GM20000 (cell line): ENCODE results near the gene TSHZ2.

ENCODE experiments used
- DNase-seq: peaks from one replicate; pipeline ENCODE4 v3.0.0; 2012; ENCODE audit warnings: low spot score
- TF ChIP-seq, protein P1 (sequence below): IDR thresholded peaks from 2 replicates; pipeline ENCODE4 v1.5.1; 2012; ENCODE audit warnings: mild to moderate bottlenecking, control low read depth; ENCODE audit errors: extremely low read depth, missing control alignments

TSHZ2 gene

DNA sequence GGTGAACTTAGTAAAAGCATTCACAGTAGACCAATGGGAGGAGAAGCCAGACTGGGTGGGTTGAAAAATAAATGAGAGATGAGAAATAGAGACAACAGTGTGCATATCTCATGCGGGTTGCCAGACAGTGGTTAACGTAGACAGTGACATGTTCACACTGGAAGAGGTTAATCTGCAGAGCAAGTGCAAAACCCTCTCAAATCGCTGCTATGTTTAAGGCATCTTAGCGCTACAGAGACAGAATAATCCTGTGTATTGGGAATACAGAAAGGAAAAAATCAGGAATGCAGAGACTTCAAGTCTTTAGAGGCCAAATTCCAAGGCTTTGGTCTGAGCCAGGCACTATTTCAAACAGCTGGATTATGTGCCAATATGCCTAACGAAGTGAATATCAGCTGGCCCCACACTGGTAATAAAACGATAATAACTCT is 107.1 kb downstream of the TSHZ2 start:
- DNase-seq, result no peak
- TF ChIP-seq, protein P1, sequence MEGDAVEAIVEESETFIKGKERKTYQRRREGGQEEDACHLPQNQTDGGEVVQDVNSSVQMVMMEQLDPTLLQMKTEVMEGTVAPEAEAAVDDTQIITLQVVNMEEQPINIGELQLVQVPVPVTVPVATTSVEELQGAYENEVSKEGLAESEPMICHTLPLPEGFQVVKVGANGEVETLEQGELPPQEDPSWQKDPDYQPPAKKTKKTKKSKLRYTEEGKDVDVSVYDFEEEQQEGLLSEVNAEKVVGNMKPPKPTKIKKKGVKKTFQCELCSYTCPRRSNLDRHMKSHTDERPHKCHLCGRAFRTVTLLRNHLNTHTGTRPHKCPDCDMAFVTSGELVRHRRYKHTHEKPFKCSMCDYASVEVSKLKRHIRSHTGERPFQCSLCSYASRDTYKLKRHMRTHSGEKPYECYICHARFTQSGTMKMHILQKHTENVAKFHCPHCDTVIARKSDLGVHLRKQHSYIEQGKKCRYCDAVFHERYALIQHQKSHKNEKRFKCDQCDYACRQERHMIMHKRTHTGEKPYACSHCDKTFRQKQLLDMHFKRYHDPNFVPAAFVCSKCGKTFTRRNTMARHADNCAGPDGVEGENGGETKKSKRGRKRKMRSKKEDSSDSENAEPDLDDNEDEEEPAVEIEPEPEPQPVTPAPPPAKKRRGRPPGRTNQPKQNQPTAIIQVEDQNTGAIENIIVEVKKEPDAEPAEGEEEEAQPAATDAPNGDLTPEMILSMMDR, result no peak

DNA sequence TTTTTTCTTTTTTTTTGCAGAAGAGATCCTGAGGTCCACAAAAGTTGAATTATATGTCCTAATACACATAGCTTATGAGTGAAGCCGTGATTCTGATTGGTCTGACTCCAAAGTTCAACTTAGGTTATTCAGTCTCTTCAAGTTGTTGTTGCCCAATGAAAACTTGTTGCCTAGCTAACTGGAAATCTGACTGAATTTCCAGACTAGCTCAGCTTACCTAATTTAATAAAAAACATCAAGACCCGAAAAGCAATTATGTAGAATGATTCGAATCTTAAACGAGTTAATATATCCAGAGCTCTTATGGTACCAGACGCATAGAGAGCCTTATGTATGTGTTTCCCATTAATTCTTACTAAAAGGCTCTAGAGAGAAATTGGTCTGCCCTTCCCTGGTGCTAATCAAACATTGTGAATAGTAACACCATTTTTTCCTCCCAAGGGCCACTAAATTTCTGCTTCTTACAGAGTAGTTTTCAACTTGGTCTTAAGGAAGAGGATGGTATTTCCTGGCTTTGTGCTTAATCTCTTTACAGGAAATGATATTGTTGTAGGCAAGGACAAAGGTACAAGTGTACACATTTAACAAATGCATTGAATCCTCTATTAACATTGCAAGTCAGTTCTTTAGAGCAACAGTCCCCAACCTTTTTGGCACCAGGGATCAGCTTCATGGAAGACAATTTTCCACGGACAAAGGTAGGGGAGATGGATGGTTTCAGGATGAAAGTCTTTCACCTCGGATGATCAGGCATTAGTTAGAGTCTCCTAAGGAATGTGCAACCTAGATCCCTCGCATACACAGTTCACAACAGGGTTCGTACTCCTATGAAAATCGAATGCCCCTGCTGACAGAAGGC is 107.9 kb downstream of the TSHZ2 start:
- TF ChIP-seq, protein P1, result no peak
- no peak for DNase-seq

DNA sequence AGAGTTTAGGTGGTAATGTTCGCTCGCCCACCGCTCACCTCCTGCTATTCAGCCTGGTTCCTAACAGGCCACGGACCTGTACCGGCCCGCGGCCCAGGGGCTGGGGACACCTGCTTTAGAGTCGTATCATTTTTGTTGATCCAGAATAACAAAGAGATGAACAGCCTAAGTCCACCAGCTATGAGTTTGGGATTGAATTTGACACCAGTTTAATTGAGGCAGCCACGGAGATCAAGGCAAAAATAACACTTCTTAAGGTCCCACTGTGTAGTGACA is 108.5 kb downstream of the TSHZ2 start:
- TF ChIP-seq, protein P1, result no peak
- DNase-seq, result no peak

DNA sequence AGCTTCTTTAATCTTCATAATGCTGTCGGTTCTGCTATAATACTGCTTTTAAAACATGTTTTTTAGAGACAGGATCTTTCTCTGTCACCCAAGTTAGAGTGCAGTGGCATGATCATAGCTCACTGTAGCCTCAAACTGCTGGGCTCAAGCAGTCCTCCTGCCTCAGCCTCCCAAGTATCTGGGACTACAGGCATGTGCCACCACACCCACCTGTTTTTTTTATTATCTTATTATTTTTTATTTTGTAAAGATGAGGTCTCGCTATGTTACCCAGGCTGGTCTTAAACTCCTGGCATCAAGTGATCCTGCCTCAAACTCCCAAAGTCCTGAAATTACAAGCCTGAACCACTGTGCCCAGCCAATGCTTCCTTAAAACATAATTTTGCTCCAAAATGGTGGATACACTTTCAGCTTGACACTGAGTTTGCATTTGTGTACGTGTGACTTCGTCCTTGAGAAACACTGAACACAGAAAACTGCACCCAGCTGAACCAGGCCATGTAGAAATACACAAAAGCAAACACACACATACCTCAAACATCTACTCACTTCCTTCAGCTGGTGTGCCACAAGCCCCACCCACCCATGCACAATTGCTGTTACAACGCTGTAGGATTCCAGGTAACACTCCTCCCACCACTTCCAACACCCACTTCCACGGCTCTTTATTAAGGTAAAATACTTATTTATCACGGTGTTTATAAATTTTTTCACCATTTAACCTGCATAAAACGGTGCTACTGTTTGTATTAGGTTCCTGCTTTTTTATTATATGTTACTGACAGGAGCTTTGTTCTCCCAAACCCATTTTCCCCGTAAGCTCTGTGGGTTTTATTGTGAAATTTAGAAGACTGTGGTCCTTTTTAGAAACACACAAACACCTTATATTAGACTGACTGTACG is 109.1 kb downstream of the TSHZ2 start:
- TF ChIP-seq, protein P1, result no peak
- DNase-seq, result no peak

DNA sequence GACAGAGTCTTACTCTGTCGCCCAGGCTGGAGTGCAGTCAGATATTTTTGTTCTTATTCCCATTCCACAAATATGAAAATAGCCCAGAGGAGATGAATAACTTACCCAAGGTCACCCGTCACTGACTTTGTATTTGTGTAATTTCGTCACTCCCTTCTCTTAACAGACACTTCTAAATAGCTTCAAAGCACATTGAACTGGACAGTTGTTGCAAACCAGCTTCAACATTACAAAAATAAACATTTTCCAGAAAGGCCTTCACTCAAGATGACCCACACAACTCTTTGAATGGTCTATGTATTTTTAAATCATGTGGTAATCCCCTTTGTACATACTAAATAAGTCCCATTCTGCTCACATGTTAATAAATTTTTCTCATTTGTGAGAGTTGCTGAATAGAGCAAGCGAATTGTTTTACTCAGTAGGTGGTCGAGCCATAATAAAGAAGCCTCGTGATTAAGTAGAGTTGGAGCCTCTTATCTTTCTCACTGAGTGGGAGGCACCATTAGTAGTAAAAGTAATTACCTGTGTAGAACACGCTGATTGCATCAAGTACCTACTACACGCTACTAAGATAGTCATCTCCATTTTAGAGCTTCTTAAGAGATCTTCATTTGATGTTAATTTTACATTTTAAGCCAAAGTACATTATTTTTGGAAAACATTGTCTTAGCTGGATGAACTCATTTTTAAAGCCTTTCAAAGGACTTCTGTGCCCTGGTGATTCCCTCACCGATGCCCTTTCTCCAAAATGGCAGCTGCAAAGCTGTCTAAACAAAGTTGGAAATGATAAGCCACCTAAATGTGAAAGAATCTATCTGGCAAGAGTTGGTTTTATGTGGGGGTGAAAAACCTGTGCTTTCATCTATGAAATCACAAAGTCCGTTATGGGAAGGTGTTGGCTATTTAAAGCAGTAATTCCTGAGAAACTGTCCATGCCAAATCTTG is 110.0 kb downstream of the TSHZ2 start:
- TF ChIP-seq, protein P1, result no peak
- no peak for DNase-seq

DNA sequence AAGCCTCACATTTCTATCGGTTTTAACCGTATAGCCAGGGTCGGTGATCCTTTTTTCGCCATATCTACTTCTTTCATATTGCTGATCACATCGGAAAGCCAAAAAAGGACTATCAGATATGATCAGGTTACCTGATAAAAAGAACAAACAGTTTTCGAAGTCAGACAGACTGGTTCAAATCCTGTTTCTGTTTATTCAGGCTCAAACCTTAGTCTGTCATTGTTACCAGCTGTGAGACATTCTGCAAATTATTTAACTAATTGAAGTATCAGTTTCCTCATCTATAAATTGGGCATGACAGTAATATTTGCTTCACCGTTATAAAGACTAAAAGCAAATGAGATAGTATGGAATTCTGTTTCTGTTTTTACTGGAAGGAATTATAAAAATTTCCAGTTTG is 111.3 kb downstream of the TSHZ2 start:
- no peak for DNase-seq
- TF ChIP-seq, protein P1, result no peak
